Neuronal stem cell (in vitro differentiated cells): ENCODE data around the gene GTF2I.
"Not testable (repeated sequence)": the region's sequence is repeated elsewhere in the genome, so short reads cannot be mapped to it uniquely, and the experiment has no call there.

ENCODE experiments used
- DNase-seq: peaks from one replicate; pipeline ENCODE4 v3.0.0-alpha.2; 2013; ENCODE audit warnings: low spot score
- H2AFZ ChIP-seq: one replicate; pipeline ENCODE4 v1.6.1; 2013; ENCODE audit warnings: mild to moderate bottlenecking, low read length, inconsistent platforms
- H2AK5ac ChIP-seq: 2 replicates; pipeline ENCODE4 v1.6.1; 2013; ENCODE audit warnings: low read depth, mild to moderate bottlenecking, inconsistent platforms, low read length, moderate library complexity, mixed read lengths
- H2BK120ac ChIP-seq: 2 replicates; pipeline ENCODE4 v1.6.1; 2013; ENCODE audit warnings: low read depth, mild to moderate bottlenecking, inconsistent platforms, low read length, moderate library complexity, mixed read lengths
- H2BK12ac ChIP-seq: one replicate; pipeline ENCODE4 v1.6.1; 2013; ENCODE audit warnings: low read length, inconsistent platforms
- H2BK15ac ChIP-seq: 2 replicates; pipeline ENCODE4 v1.6.1; 2013; ENCODE audit warnings: mild to moderate bottlenecking, low read length, inconsistent platforms, mixed read lengths
- H2BK5ac ChIP-seq: one replicate; pipeline ENCODE4 v1.6.1; 2013; ENCODE audit warnings: inconsistent platforms, mild to moderate bottlenecking, low read length, moderate library complexity
- H3K14ac ChIP-seq: one replicate; pipeline ENCODE4 v1.6.1; 2013; ENCODE audit warnings: low read length, inconsistent platforms
- H3K18ac ChIP-seq: 2 replicates; pipeline ENCODE4 v1.6.1; 2013; ENCODE audit warnings: low read length, inconsistent platforms
- H3K23ac ChIP-seq: 2 replicates; pipeline ENCODE4 v1.6.1; 2013; ENCODE audit warnings: low read depth, mild to moderate bottlenecking, mixed read lengths, low read length, inconsistent platforms; ENCODE audit not compliant: poor library complexity
- H3K27ac ChIP-seq: replicated peaks from 3 replicates; pipeline ENCODE4 v1.5.1; 2013; ENCODE audit warnings: low read length, inconsistent platforms
- H3K27me3 ChIP-seq, 3 experiments: 2 replicates each; pipeline ENCODE4 v1.6.1; 2013; ENCODE audit warnings: low read length in 3 of 3, mild to moderate bottlenecking in 2 of 3, inconsistent platforms in 1 of 3, low read depth in 1 of 3, mixed read lengths in 1 of 3, moderate library complexity in 1 of 3; ENCODE audit not compliant: control insufficient read depth in 3 of 3, insufficient read depth in 3 of 3
- H3K36me3 ChIP-seq, 2 donors: replicated peaks in 1 of 2; 2 replicates each; pipeline ENCODE4 v1.6.1; 2013; ENCODE audit warnings: low read length in 2 of 2; ENCODE audit not compliant: control insufficient read depth in 2 of 2, insufficient read depth in 2 of 2
- H3K4ac ChIP-seq: 2 replicates; pipeline ENCODE4 v1.6.1; 2013; ENCODE audit warnings: inconsistent platforms, mild to moderate bottlenecking, low read length, moderate library complexity
- H3K4me1 ChIP-seq, 2 donors: 1 replicate in 1 of 2; 2 replicates in 1 of 2; pipeline ENCODE4 v1.6.1; 2013; ENCODE audit warnings: low read length in 2 of 2, low read depth in 1 of 2; ENCODE audit not compliant: control insufficient read depth in 2 of 2, insufficient read depth in 1 of 2
- H3K4me2 ChIP-seq: one replicate; pipeline ENCODE4 v1.6.1; 2013; ENCODE audit warnings: mild to moderate bottlenecking, low read length, inconsistent platforms; ENCODE audit not compliant: insufficient read depth, poor library complexity, severe bottlenecking
- H3K4me3 ChIP-seq, 2 donors: 2 replicates each; pipeline ENCODE4 v1.5.1; 2013; ENCODE audit warnings: low read length in 2 of 2, mild to moderate bottlenecking in 2 of 2, inconsistent platforms in 1 of 2, moderate library complexity in 1 of 2
- H3K79me1 ChIP-seq: one replicate; pipeline ENCODE4 v1.6.1; 2013; ENCODE audit warnings: low read depth, mild to moderate bottlenecking, inconsistent platforms, low read length, moderate library complexity
- H3K9ac ChIP-seq: one replicate; pipeline ENCODE4 v1.6.1; 2013; ENCODE audit warnings: mild to moderate bottlenecking, low read depth, low read length, inconsistent platforms; ENCODE audit not compliant: poor library complexity
- H3K9me3 ChIP-seq, 2 donors: replicated peaks in 1 of 2; 2 replicates each; pipeline versions ENCODE3 to v1.6.1; 2013; ENCODE audit warnings: low read length in 2 of 2, mild to moderate bottlenecking in 2 of 2, inconsistent platforms in 1 of 2, low read depth in 1 of 2, mixed read lengths in 1 of 2, moderate library complexity in 1 of 2; ENCODE audit not compliant: control insufficient read depth in 2 of 2, insufficient read depth in 1 of 2
- H4K8ac ChIP-seq: one replicate; pipeline ENCODE4 v1.6.1; 2013; ENCODE audit warnings: low read depth, mild to moderate bottlenecking, inconsistent platforms, low read length, moderate library complexity
- H4K91ac ChIP-seq: one replicate; pipeline ENCODE4 v1.6.1; 2013; ENCODE audit warnings: low read length, low read depth, mild to moderate bottlenecking, inconsistent platforms; ENCODE audit not compliant: poor library complexity
- WGBS, 2 donors: extraction: QIAGEN DNeasy Blood & Tissue Kit; methylation state at CpG; one replicate each; pipeline ENCODE4 v1.1.7; 2013; ENCODE audit warnings: missing lambda C conversion rate in 2 of 2, mixed read lengths in 1 of 2; ENCODE audit not compliant: insufficient read length in 2 of 2, insufficient replicate concordance in 1 of 2; ENCODE audit errors: extremely low coverage in 2 of 2; 5-methylcytosine and 5-hydroxymethylcytosine counted together

The GTF2I gene

GRCh38 chr7:74766509-74766908 is 109.0 kb downstream of the GTF2I start:
- H3K23ac ChIP-seq, H3K9ac ChIP-seq, H2BK5ac ChIP-seq, H2BK12ac ChIP-seq, H4K91ac ChIP-seq, H3K9me3 ChIP-seq, H2AFZ ChIP-seq, H4K8ac ChIP-seq, H2AK5ac ChIP-seq, H3K4me2 ChIP-seq, H2BK15ac ChIP-seq, H3K18ac ChIP-seq, H3K79me1 ChIP-seq, H2BK120ac ChIP-seq, H3K27me3 ChIP-seq, H3K4me1 ChIP-seq, H3K27ac ChIP-seq, H3K4ac ChIP-seq, H3K14ac ChIP-seq, DNase-seq, H3K4me3 ChIP-seq, H3K36me3 ChIP-seq: not testable (repeated sequence)
- WGBS, 2 donors, result no CpG with 5 or more reads among the region's 7 CpGs

- not testable (repeated sequence) for H3K27me3 ChIP-seq, H2BK5ac ChIP-seq, H2BK120ac ChIP-seq, H2BK15ac ChIP-seq, H3K79me1 ChIP-seq, DNase-seq, H3K4me1 ChIP-seq, H3K36me3 ChIP-seq, H3K4me2 ChIP-seq, H3K14ac ChIP-seq, H3K4ac ChIP-seq, H4K91ac ChIP-seq, H3K27ac ChIP-seq, H3K23ac ChIP-seq, H2BK12ac ChIP-seq, H3K4me3 ChIP-seq, H3K18ac ChIP-seq, H2AFZ ChIP-seq, H3K9me3 ChIP-seq, H4K8ac ChIP-seq, H2AK5ac ChIP-seq, H3K9ac ChIP-seq
- WGBS, 2 donors, result no CpG with 5 or more reads among the region's 10 CpGs
Observed at GRCh38 chr7:74766991-74767390, 109.5 kb downstream of the GTF2I start.

- not testable (repeated sequence) for H3K14ac ChIP-seq, H3K18ac ChIP-seq, H3K27ac ChIP-seq, H2AFZ ChIP-seq, H4K91ac ChIP-seq, H2BK120ac ChIP-seq, H3K36me3 ChIP-seq, H3K4me3 ChIP-seq, H4K8ac ChIP-seq, H2AK5ac ChIP-seq, H3K27me3 ChIP-seq, H2BK12ac ChIP-seq, H3K79me1 ChIP-seq, H3K4me2 ChIP-seq, H3K4ac ChIP-seq, DNase-seq, H3K9me3 ChIP-seq, H3K4me1 ChIP-seq, H2BK5ac ChIP-seq, H2BK15ac ChIP-seq, H3K9ac ChIP-seq, H3K23ac ChIP-seq
- no CpG with 5 or more reads among the region's 7 CpGs for WGBS, 2 donors
Observed at GRCh38 chr7:74770062-74770461, 112.5 kb downstream of the GTF2I start.

DNA sequence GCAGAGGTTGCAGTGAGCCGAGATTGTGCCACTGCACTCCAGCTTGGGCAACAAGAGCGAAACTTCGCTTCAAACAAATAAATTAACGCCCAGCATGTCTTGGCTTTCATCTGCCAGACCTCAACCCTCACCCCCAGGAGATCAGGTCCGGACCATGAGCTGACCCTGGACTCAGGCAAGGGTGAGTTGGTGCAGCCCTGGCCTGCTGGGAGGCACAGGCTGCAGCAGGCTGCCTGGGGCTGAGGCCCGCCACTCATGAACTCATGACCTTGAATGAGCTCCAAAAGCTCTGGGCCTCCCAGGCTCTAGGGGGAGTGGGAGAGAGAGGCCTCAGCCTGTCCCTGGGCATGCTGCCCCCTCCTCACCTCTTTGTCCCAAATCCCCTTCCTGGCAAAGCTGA is 114.6 kb downstream of the GTF2I start:
- not testable (repeated sequence) for H4K91ac ChIP-seq

More for the DNA sequence above, 114.6 kb downstream of the GTF2I start:
- H3K14ac ChIP-seq, H4K8ac ChIP-seq, H2BK15ac ChIP-seq, H2BK5ac ChIP-seq, H3K27me3 ChIP-seq, H3K36me3 ChIP-seq, H3K4ac ChIP-seq, H3K4me2 ChIP-seq, H2BK120ac ChIP-seq, DNase-seq, H3K79me1 ChIP-seq, H3K9ac ChIP-seq, H3K23ac ChIP-seq, H3K4me1 ChIP-seq, H3K9me3 ChIP-seq, H3K4me3 ChIP-seq, H2BK12ac ChIP-seq, H3K18ac ChIP-seq, H3K27ac ChIP-seq, H2AK5ac ChIP-seq: not testable (repeated sequence)
- WGBS, 2 donors, result no CpG with 5 or more reads among the region's 6 CpGs
- peak overlapping the region; percentile 22 for H2AFZ ChIP-seq
